GM12874 (cell line): ENCODE data around the gene PLA1A.

Experiments used
- CTCF ChIP-seq: IDR thresholded peaks from 2 replicates; pipeline ENCODE4 v1.5.1; 2011; ENCODE audit warnings: low read depth, mild to moderate bottlenecking, control low read depth, low read length, moderate library complexity; ENCODE audit not compliant: insufficient read depth

PLA1A gene

GRCh38 chr3:119594066-119594465 is 3.6 kb upstream of the PLA1A start:
- TF ChIP-seq CTCF: no peak

DNA sequence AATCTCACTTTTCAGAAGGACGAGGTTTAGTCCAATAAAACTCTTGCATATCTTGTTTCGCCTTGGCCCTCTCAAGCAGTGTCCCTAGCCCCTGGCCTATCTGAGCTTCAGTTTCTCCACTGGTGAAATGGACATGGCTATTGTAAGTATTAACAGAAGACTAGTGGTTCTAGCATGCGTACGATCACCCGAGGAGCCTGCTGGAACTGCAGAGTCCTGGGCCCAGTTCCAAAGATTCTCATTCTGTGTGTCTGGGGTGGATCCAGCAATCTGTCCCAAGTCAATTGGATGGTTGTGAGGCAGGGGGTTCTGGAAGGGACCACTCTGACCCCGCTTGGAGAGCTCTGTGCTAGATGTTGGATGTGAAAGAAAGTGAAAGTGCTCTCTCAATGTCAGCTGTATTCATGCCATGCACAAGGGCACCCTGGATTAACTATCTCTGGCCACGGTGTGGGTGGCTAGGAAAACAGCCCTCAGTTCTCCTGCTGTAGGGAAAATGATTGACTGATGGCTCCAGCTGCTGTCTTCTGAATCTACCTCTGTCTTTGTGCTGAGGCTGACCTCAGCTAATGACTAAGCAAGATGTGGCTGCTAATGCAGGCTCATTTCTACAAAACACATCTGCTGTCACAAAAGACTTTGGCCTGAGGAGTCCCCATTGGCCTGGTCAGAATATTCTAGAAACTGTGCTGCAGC is 1.9 kb upstream of the PLA1A start:
- TF ChIP-seq CTCF: no peak

GRCh38 chr3:119596398-119596797 is 1.3 kb upstream of the PLA1A start:
- TF ChIP-seq CTCF: no peak

GRCh38 chr3:119598410-119599098 is 869 bp downstream of the PLA1A start:
- no peak for TF ChIP-seq CTCF

GRCh38 chr3:119599558-119600174 is 2.0 kb downstream of the PLA1A start:
- no peak for TF ChIP-seq CTCF

GRCh38 chr3:119600732-119601131 is 3.0 kb downstream of the PLA1A start:
- TF ChIP-seq CTCF: peak; percentile 92

DNA sequence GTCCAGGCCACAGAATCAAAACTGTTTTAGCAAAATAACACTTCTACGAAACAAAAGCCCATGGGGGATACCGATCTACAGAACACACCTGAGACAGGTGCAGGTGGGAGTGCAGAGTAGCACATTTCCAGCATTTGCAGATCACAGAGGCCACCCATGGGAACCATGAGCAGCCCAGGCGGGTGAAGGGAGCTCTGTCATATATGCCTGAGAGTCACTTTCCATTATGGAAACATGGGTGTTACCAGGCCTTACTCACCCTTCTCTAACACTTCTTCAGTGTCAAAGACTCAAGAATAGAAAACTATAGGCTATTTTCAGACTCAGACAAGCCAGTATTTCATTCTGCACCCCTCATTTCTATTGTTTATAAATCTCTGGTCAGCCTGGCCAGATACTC is 3.5 kb downstream of the PLA1A start:
- no peak for TF ChIP-seq CTCF
